ENCODE results near the gene RNF121.
"Not testable (repeated sequence)": the region's sequence is repeated elsewhere in the genome, so short reads cannot be mapped to it uniquely, and the experiment has no call there.

Gene RNF121

DNA sequence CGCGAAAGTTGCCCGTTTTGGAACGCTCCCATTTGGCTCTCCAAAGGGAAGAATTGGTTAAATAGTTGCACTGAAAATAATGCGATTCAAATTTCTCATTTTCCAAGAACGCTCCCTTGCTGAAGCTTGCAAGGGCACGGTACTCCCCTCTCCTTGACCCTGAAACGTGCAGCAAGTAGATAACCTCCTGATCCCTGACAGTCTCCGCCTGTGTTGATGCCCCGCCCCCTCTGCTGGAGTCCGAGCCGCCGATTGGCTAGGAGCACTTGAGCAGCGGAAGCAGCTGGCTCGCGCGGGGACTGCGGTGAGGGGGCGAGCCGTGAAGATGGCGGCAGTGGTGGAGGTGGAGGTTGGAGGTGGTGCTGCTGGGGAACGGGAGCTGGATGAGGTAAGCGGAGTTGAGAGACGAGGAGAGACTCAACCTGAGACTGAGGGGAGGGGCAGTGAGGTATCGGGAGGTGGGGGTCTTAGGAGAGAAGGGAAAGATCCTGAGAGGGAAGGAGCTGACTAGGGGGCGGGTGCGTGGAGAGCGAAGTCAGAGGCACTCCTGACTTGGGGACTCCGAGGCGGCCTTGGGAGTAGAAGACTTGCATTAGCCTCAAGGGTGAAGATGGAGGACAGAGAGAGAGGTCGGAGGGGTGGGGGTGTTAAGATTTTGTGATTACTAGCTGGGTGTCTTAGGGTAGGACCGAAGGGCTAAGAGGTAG is at the start of gene RNF121:
TSS of gene RNF121 (plus strand) at position 310 of the 707 bp plus-strand sequence. CDS start at position 326, 16 bp downstream.
- DNase-seq (ENCODE audit: low spot score), result peak; percentile 97

DNA sequence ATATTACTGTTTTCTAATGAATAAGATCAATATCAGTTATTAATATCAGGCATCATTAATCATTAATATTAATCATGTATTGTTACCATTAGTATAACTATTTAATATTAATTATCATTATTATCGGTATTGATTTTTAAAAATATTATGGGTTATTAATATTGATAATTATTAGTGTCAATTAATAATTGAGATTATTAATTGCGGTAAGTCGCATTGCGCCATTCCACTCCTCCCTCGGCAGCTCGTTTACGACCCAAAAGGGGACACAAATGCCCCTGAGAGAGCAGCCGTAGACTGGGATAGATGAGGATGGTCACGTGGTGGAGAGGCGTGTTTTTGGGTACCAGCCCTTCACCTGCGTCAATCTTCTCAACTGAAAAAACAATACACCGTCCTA is 43.0 kb upstream of the RNF121 start:
- DNase-seq (ENCODE audit: low spot score), result not testable (repeated sequence)

DNA sequence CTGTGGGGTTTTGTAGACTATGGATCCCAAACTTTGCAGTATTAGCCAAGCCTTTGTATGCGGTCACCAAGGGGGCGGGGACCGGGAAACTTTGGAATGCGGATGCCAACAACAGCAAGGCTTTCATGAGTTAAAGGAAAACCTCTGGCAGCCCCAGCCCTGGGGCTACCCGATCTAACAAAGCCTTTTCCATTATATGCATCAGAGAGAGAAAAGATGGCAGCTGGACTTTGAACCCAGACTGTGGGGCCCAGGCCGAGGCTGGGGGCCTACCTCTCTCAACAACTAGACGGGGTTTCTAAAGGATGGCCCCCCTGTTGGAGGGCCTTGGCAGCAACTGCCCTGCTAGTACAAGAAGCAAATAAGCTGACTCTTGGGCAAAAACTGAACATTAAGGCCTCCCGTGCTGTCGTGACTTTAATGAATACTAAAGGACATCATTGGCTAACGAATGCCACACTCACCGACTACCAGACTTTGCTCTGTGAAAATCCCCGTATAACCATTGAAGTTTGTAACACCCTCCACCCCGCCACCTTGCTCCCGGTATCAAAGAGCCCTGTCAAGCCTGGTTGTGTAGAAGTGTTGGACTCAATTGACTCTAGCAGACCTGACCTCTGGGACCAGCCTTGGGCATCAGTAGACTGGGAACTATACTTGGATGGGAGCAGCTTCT is 40.4 kb upstream of the RNF121 start:
- not testable (repeated sequence) for DNase-seq (ENCODE audit: low spot score)

DNA sequence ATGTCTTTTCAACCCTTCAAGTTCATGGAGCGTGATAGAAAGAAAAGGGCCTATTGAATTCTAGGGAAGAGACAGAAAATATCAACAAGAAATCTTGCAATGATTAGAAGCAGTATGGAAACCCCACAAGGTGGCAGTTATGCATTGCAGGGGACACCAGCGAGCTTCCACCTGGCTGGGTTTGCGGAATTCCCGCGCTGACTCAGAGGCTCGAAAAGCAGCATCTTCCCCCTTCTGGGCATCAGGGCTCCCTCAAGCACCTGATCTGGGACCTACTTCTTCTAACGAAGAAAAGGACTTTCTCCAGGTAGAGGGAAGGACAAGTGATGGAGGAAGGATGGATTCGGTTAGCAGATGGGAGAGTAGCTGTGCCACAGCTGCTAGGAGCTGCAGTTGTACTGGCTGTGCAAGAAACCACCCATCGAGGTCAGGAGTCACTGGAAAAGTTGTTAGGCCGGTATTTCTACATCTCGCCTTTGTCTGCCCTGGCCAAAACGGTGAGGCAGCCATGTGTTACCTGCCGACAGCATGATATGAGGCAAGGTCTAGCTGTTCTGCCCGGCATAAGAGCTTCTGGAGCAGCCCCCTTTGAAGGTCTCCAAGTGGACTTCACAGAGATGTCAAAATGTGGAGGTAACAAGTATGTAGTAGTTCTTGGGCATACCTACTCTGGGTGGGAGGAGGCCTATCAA is 39.5 kb upstream of the RNF121 start:
- not testable (repeated sequence) for DNase-seq (ENCODE audit: low spot score)

DNA sequence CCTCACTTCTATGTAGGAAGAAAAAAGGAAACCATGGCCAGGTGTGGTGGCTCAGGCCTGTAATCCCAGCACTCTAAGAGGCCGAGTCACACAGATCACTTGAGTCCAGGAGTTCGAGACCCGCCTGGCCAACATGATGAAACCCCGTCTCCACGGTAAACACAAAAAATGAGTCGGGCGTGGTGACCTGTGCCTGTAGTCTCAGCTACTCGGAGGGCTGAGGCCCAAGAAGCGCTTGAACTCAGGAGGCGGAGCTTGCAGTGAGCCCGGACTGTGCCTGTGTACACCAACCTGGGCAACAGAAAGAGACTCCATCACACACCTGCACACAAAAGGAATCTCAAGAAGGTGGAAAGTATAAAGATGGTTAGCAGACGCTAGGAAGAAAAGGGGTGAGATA is 32.9 kb upstream of the RNF121 start:
- no peak for DNase-seq (ENCODE audit: low spot score)

DNA sequence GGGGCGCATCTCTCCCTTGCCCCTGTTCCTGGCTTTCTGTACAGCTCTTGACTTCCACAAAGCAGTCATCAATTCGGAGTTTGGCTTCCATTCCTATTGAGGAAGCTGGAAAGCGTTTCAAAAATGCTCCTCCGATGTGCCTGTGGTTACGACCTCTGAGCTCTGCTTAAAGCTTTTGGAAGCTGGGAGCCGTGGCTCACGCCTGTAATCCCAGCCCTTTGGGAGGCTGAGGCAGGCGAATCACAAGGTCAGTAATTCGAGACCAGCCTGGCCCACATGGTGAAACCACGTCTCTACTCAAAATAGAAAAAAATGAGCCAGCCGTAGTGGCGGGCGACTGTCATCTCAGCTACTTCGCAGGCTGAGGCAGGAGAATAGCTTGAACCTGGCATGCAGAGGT is 27.7 kb upstream of the RNF121 start:
- DNase-seq (ENCODE audit: low spot score), result not testable (repeated sequence)

DNA sequence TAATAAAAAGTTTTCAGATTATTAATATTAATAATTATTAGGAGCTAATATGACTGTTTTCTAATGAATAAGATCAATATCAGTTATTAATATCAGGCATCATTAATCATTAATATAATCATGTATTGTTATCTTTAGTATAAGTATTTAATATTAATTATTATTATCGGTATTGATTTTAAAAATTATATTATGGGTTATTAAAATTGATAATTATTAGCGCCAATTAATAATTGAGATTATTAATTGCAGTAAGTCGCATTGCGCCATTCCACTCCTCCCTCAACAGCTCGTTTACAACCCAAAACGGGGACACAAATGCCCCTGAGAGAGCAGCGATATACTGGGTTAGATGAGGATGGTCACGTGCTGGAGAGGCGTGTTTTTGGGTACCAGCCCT is 20.6 kb upstream of the RNF121 start:
- DNase-seq (ENCODE audit: low spot score), result no peak

DNA sequence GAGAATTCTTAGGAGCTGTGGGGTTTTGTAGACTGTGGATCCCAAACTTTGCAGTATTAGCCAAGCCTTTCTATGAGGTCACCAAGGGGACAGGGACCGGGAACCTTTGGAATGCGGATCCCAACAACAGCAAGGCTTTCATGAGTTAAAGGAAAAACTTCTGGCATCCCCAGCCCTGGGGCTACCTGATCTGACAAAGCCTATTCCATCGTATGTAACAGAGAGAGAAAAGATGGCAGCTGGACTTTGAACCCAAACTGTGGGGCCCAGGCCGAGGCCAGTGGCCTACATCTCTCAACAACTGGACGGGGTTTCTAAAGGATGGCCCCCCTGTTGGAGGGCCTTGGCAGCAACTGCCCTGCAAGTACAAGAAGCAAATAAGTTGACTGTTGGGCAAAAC is 18.1 kb upstream of the RNF121 start:
- not testable (repeated sequence) for DNase-seq (ENCODE audit: low spot score)

DNA sequence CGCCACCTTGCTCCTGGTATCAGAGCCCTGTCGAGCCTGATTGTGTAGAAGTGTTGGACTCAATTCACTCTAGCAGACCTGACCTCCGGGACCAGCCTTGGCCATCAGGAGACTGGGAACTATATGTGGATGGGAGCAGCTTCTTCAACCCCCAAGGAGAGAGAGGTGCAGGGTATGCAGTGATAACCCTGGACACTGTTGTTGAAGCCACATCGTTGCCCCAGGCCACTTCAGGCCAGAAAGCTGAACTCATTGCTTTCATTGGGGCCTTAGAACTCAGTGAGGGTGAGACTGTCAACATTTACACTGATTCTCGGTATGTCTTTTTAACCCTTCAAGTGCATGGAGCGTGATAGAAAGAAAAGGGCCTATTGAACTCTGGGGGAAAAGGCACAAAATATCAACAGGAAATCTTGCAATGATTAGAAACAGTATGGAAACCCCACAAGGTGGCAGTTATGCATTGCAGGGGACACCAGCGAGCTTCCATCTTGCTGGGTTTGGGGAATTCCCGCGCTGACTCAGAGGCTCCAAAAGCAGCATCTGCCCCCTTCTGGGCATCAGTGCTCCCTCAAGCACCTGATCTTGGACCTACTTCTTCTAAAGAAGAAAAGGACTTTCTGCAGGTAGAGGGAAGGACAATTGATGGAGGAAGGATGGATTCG is 17.4 kb upstream of the RNF121 start:
- DNase-seq (ENCODE audit: low spot score), result peak; percentile 23

DNA sequence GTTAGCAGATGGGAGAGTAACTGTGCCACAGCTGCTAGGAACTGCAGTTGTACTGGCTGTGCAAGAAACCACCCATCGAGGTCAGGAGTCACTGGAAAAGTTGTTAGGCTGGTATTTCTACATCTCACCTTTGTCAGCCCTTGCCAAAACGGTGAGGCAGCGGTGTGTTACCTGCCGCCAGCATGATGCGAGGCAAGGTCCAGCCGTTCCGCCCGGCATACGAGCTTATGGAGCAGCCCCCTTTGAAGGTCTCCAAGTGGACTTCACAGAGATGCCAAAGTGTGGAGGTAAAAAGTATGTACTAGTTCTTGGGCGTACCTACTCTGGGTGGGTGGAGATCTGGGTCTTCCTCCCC is 16.9 kb upstream of the RNF121 start:
- DNase-seq (ENCODE audit: low spot score), result not testable (repeated sequence)

DNA sequence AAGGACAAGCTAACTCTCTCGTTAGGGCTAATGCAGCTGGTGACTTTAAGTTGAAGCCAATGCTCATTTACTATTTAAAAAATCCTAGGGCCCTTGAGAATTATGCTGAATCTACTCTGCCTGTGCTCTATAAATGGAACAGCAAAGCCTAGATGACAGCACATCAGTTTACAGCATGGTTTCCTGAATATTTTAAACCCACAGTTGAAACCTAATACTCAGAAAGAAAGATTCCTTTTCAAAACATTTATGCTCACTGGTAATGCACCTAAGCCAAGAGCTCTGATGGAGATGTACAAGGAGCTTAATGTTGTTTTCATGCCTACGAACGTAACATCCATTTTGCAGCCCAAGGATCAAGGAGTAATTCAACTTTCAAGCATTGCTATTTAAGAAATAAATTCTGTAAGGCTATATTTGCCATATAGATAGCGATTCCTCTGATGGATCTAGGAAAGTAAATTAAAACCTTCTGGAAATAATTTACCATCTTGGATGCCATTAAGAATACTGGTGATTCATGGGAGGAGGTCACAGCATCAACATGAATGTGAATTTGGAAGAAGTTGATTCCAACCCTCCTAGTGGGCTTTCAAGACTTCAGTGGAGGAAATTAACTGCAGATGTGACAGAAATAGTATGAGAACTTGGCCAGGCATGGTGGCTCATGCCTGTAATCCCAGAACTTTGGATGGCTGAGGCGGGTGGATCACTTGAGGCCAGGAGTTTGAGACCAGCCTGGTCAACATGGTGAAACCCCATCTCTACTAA is 14.9 kb upstream of the RNF121 start:
- no peak for DNase-seq (ENCODE audit: low spot score)

DNA sequence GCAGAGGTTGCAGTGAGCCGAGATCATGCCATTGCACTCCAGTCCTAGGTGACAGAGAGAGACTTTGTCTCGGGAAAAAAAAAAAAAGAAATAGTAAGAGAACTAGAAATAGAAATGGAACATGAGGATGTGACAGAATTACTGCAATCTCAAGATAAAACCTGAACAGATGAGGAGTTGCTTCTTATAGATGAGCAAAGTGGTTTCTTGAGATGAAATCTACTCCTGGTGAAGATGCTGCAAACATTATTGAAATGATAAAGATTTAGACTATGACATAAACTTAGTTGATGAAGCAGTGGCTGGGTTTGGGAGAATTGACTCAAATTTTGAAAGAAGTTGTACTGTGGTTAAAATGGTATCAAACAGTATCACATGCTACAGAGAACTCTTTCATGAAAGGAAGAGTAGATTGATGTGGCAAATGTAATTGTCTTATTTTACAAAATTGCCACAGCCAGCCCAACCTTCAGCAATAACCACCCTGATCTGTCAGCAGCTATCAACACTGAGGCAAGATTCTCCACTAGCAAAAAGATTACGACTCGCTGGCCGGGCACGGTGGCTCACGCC is 14.1 kb upstream of the RNF121 start:
- no peak for DNase-seq (ENCODE audit: low spot score)

DNA sequence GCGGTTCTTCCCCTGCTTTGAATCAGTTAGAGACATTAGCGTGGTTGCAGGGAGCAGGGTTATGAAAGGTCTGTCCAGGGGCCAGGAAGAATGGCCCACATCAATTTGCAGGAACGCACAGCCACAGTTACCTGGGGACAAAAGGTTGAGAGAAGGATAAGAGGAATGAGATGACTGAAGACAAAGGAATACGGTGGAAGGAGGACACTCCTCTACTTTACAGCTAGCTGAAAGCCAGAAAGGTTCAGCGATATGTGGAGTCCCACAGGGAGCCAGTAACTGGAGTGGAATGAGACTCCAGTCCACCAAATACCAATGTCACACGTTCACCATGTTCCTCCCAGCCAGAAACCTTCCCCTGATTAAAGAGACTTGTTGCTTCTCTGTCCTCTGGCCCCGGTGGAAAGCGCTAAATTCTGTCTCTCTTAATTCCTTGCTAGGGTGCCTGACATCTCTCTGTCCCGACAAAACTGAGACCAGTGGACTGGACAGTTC is 11.2 kb upstream of the RNF121 start:
- no peak for DNase-seq (ENCODE audit: low spot score)

DNA sequence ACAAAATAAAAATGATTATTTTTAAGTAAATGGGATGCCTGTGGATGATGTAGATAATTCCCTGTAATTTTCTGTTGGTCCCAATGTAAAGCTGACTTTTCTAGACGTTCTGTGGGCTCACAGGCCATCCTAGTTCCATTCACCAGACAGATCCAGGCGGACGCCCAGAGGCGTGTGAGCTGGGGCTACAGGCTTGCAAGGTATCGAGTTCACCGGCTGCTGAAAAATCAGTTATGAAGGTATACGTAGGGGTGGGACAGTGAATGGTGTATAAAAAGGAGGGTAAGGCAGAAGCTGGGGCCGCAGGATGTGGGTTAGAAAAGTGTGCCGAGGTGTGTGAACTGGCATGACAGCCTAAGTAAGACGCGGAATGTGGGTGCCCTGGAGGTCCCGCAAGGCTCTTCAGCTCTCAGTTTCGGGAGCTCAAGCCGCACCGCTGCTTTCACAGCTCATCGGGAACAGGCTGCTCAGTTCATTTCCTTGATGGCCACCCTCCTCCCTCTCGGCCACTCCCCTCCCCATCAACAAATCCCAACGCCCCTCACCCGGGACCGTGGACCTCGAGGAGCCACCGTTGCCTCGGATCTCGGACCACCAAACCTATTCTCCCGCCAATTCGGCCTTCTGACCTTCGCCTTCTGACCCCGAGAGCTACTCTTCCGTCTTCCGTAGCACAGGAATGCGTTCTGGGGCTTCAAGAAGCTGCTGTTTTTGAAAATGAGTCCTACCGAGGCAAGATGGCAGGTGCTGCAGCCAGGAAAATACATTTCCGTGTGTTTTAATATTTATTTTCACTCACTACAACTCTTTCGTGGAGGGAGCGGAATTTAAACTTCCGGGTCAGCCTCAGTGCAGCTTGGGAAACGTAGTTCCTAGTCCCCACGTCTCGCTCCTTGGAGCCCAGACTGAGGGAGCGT is 768 bp upstream of the RNF121 start, which contains the start of gene XNDC1N:
TSS of gene XNDC1N (minus strand) at position 775 of the 917 bp plus-strand sequence. CDS start 5,241 bp downstream, outside the sequence.
- peak; percentile 79 for DNase-seq (ENCODE audit: low spot score)

DNA sequence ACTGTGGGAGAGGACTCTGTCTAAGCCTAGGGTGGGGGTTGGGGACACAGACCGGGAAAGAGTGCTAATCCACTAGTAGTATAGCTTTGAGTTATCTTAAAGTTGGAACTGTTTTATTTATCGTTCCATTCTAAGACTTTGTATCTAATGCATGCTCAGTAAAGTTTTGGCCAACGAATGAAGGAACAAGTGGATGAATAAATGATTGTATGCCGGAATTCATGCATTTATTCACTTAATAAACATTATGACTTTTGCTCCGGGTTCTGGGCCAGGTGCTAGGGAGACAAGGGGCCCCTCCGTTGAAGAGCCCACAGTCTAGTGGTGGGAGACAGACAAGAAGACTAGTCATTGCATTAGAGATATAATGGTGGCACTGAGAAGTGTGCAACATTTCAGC is 645 bp downstream of the RNF121 start:
- DNase-seq (ENCODE audit: low spot score), result no peak

DNA sequence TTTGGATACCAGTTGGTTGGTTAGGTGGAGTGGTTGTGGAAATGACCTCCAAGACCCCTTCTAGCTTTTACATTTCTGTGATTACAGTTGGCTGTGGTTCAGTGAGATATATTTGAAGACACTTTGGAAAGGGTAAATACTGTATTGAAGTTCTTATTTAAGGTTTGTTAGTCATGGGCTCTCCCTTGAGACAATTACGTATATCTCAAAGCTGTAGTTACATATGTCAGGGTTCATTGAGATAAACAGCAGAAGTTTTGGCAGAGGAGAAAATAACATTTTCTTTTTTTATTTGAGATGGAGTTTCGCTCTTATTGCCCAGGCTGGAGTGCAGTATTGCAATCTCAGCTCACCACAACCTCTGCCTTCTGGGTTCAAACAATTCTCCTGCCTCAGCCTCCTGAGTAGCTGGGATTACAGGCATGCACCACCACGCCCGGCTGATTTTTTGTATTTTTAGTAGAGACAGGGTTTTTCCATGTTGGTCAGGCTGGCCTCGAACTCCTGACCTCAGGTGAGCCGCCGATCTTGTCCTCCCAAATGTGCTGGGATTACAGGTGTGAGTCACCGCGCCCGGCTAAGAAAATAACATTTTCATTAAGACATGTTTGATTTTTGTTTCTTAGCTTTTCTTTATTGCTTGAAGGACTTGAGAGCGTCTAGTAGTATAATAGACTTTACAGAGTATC is 1.9 kb downstream of the RNF121 start:
- no peak for DNase-seq (ENCODE audit: low spot score)

DNA sequence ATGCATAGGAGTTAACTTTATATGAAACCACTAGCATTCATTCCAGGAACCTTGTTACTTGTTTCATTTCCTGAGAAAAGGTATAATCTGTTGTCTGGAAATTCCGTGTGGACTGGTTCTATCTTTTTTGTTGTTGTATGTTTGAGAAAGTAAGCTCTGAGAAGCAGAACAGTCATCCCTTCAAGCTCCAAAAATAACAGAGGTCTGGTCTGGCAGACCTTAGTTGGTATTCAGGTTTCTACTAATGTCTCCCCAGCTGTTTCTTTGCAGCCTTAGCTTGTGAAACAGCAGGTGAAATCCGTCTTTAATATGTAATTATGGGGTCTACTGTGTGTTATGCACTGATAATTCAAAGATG is 2.4 kb downstream of the RNF121 start:
- DNase-seq (ENCODE audit: low spot score), result no peak

DNA sequence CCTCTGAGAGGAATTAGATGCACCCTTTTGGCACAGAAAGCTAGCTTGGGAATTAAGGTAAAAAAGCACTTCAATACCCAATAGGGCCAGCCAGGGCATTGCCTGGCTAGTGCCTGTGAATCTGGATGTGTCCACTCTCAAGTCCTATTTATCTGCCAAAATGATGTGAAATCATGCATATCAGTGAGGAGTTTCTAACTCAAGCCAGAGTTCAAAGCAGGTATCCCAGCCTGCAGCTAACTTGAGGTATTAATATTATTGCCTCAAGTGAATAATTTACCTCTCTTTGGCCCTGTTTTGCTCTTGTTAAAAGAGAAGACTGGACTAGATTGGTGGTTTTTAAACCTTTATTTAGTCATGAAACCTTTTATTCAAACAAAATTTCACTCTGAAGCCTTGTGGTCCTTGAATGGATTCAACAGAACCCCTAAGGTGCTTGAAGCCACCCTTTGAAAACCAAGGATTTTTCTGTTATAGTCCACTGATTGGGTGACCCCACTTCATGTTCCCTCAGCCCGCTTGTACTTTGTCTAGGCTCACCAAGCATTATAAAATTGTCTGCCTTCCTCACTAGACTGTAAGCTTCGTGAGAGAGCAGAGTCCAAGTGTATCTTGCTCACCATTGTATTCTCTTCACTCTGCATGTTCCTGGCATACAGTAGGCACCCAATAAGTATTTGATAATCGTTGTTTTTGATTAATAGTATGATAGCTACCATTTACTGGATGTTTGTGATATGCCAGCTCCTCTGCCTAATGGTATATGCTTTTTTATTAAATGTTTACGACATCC is 4.5 kb downstream of the RNF121 start:
- no peak for DNase-seq (ENCODE audit: low spot score)

DNA sequence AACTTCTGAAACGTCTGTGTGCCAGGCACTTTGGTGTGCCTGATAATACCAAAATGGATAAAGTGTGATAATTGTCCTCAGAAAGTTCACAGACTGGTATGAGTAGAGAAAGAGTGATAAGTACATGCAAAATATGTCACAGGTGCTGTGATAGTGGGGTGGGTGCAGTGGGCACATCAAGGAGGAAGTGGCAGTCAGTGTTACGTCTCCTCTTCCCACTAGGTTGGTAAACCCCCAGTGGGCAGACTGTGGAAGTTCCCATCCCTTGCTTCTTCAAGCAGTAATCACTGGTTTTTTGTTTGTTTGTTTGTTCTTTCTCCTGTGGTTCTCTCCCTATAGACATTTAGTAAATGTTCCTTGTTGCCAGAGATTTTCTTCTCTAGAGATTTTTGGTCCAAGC is 5.4 kb downstream of the RNF121 start:
- peak; percentile 5 for DNase-seq (ENCODE audit: low spot score)

Data from CD4-positive, alpha-beta T cell treated with Interleukin-15 for 4 hours (primary cell).